ENCODE data around the gene RPS19. TPM values are rescaled to one million over a fixed set of nuclear protein-coding genes. Genes with fewer than 3 reads are reported as not detected.

The RPS19 gene
- total and polyA plus RNA-seq, 4 donors, result 1,039 to 4,419 (median 1,839) TPM

DNA sequence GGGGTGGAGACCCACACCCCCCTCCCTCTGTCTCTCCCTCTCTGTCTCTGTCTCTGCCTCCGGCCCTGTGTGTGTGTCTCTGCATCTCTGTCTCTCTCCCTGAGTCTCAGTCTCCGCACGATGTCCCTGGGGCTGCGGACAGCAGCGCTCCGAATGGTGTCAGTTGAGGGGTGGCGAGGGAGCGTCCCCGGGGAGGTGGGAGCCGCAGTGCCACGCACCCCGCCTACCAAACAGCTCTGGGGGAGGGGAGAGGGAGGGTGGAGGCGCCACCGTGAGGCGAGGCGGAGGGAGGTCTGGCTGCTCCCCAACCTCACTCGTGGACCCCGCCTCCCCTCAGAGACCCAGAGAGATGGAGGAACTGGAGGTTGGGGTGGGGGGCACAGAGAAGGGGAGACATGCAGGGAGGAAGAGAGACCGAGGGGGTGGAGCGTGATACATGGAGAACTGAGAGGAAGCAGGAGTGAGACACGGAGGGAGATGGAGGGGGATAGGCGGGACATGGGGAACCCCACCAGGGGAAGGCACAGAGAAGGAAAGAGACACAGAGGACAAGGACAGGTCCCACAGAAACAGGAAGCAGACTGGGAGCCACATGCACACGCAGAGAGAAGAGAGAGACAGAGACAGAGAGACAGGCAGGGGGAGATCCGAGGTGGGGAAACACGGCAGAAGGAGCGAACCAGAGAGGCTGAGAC is 61.0 kb downstream of the RPS19 start:
- no peak overlapping the region for H3K4me3 ChIP-seq
- WGBS, 2 donors, result 8 to 19% methylated on average over 26 of the region's 26 CpGs
- ATAC-seq (ENCODE audit: insufficient read depth, low FRiP score) (no peak), DNase-seq (no peak)
- H3K4me1 ChIP-seq (ENCODE audit: control insufficient read depth in 5 of 5, insufficient read depth in 5 of 5, low read length in 5 of 5), result no peaks in the 10 kb centered on the region
- TF ChIP-seq, protein P1, sequence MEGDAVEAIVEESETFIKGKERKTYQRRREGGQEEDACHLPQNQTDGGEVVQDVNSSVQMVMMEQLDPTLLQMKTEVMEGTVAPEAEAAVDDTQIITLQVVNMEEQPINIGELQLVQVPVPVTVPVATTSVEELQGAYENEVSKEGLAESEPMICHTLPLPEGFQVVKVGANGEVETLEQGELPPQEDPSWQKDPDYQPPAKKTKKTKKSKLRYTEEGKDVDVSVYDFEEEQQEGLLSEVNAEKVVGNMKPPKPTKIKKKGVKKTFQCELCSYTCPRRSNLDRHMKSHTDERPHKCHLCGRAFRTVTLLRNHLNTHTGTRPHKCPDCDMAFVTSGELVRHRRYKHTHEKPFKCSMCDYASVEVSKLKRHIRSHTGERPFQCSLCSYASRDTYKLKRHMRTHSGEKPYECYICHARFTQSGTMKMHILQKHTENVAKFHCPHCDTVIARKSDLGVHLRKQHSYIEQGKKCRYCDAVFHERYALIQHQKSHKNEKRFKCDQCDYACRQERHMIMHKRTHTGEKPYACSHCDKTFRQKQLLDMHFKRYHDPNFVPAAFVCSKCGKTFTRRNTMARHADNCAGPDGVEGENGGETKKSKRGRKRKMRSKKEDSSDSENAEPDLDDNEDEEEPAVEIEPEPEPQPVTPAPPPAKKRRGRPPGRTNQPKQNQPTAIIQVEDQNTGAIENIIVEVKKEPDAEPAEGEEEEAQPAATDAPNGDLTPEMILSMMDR (IDR thresholded peaks at IDR 0.05; ENCODE audit: control extremely low read depth, extremely low read depth), result no peak
- no peak overlapping the region for H3K27ac ChIP-seq (ENCODE audit: low read depth in 1 of 2, low read length in 1 of 2)
- no peaks in the 10 kb centered on the region for H3K36me3 ChIP-seq (ENCODE audit: control insufficient read depth in 4 of 4, insufficient read depth in 4 of 4, low read length in 4 of 4)
- no peak overlapping the region for H3K9ac ChIP-seq (ENCODE audit: insufficient read depth in 1 of 2, low read length in 2 of 2)
- H3K27me3 ChIP-seq (ENCODE audit: control insufficient read depth in 3 of 3, insufficient read depth in 3 of 3, low read length in 2 of 3), result peaks cover 5 to 95% (median 80%) of the 10 kb centered on the region in 3 donors
- H3K9me3 ChIP-seq (ENCODE audit: control insufficient read depth in 4 of 4, insufficient read depth in 3 of 4, low read length in 3 of 4), result peaks cover 0 to 16% (median 0%) of the 10 kb centered on the region in 4 donors

DNA sequence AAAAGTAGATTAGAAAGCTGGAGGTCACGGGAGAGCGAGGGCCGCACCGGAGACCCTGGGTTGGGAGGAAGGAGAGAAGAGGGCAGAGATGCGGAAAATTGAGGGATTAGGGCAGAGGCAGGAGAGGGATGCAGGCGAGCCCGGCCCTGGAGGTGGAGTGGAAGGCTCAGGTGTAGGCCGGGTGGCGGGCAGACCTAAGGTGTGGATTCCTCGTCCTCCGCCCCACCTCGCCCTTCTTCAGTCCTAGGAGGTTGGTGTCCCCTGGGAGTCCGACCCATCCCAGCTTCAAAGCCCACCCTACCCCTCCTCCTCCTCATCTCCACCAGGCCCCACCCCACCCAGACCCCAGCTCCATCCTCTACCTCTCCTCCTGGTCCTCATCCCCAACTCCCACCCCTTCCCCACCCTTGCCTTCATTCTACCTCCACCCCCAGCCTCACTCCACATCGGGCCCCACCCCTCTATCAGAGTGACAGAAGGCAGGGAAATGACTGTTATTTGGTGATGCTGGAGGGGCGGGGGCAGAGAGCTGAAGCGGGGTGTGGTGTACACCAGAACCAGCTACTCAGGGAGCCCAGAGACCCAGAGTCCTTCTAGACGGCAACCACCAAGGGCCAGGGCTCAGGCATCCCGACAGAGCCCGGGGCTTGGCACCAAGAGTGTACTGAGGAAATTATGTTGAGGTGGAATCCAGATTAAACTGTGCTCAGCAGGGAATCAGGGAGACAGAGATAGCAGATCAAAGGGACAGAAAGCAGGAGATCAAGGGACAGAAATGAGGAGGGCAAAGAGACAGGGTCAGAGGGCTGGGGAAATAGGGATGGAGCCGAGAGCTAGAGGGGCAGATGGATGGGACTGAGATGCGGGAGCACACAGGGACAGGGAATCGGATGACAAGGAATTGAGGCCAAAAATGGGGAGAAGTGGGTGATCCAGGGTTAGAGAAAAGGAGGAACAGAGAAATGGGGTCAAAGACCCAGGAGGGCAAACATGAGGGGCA is 61.8 kb downstream of the RPS19 start:
- DNase-seq (no peak), ATAC-seq (ENCODE audit: insufficient read depth, low FRiP score) (no peak)
- TF ChIP-seq, protein P1 (IDR thresholded peaks at IDR 0.05; ENCODE audit: control extremely low read depth, extremely low read depth), result no peak
- Histone ChIP-seq H3K27me3 (ENCODE audit: control insufficient read depth in 3 of 3, insufficient read depth in 3 of 3, low read length in 2 of 3) (peaks cover 5 to 93% (median 78%) of the 10 kb centered on the region in 3 donors), H3K9ac (ENCODE audit: insufficient read depth in 1 of 2, low read length in 2 of 2) (no peak overlapping the region), H3K9me3 (ENCODE audit: control insufficient read depth in 4 of 4, insufficient read depth in 3 of 4, low read length in 3 of 4) (peaks cover 0 to 13% (median 0%) of the 10 kb centered on the region in 4 donors), H3K4me3 (no peak overlapping the region), H3K27ac (ENCODE audit: low read depth in 1 of 2, low read length in 1 of 2) (no peak overlapping the region), H3K4me1 (ENCODE audit: control insufficient read depth in 5 of 5, insufficient read depth in 5 of 5, low read length in 5 of 5) (no peaks in the 10 kb centered on the region), H3K36me3 (ENCODE audit: control insufficient read depth in 4 of 4, insufficient read depth in 4 of 4, low read length in 4 of 4) (no peaks in the 10 kb centered on the region)
- WGBS, 2 donors, result 16 to 31% methylated on average over 17 to 22 of the region's 22 CpGs

Small RNAs within 50 kb of the gene (small RNA-seq; reads per million reads assigned to genes)
- not detected for gene MIR6797 (ENCODE audit: low replicate concordance)

Other genes with a start within 250 kb of the RPS19 start
- gene CEACAM4, start 233.2 kb upstream of the RPS19 start, total RNA-seq, result 10 to 100 TPM in 1 of 2 donors, 1 to 10 TPM in 1; 2.1 to 15.9 TPM
- 10 to 100 TPM in 1 of 2 donors, 1 to 10 TPM in 1; 4.5 to 30.0 TPM for gene CEACAM4, start 233.2 kb upstream of the RPS19 start, polyA plus RNA-seq
- gene CEACAM7, start 172.0 kb upstream of the RPS19 start, total RNA-seq, result under 1 TPM; 0.11 to 0.37 TPM
- under 1 TPM; 0.15 to 0.41 TPM for gene CEACAM7, start 172.0 kb upstream of the RPS19 start, polyA plus RNA-seq
- gene CEACAM5, start 151.6 kb upstream of the RPS19 start, total RNA-seq, result 10 to 100 TPM in 1 of 2 donors, under 1 TPM in 1; 0.11 to 37.9 TPM
- 1 to 10 TPM; 5.6 to 6.7 TPM for gene CEACAM5, start 151.6 kb upstream of the RPS19 start, polyA plus RNA-seq
- gene CEACAM6, start 104.7 kb upstream of the RPS19 start, total RNA-seq, result 100 to 1,000 TPM in 1 of 2 donors, 1 to 10 TPM in 1; 5.2 to 280 TPM
- gene CEACAM6, start 104.7 kb upstream of the RPS19 start, polyA plus RNA-seq, result 100 to 1,000 TPM; 101 to 185 TPM
- gene CEACAM3, start 63.7 kb upstream of the RPS19 start, total RNA-seq, result 1 to 10 TPM; 3.1 to 4.3 TPM
- gene CEACAM3, start 63.7 kb upstream of the RPS19 start, polyA plus RNA-seq, result 10 to 100 TPM in 1 of 2 donors, 1 to 10 TPM in 1; 1.2 to 21.9 TPM
- gene LYPD4, start 15.6 kb upstream of the RPS19 start, total RNA-seq, result not detected
- not detected for gene LYPD4, start 15.6 kb upstream of the RPS19 start, polyA plus RNA-seq
- not detected for gene DMRTC2, start 15.2 kb upstream of the RPS19 start, total RNA-seq
- under 1 TPM in 1 of 2 donors, not detected in 1; 0.03 TPM for gene DMRTC2, start 15.2 kb upstream of the RPS19 start, polyA plus RNA-seq
- 10 to 100 TPM in 1 of 2 donors, 1 to 10 TPM in 1; 2.6 to 14.8 TPM for gene CD79A, start 17.0 kb downstream of the RPS19 start, total RNA-seq
- 1 to 10 TPM; 1.4 to 9.2 TPM for gene CD79A, start 17.0 kb downstream of the RPS19 start, polyA plus RNA-seq
- gene ARHGEF1, start 22.9 kb downstream of the RPS19 start, total RNA-seq, result 100 to 1,000 TPM in 1 of 2 donors, 10 to 100 TPM in 1; 55.4 to 231 TPM
- gene ARHGEF1, start 22.9 kb downstream of the RPS19 start, polyA plus RNA-seq, result 100 to 1,000 TPM; 138 to 215 TPM
- gene ERFL, start 68.2 kb downstream of the RPS19 start, total RNA-seq, result under 1 TPM in 1 of 2 donors, not detected in 1; 0.67 TPM
- gene ERFL, start 68.2 kb downstream of the RPS19 start, polyA plus RNA-seq, result under 1 TPM; 0.16 to 0.37 TPM
- 100 to 1,000 TPM in 1 of 2 donors, 10 to 100 TPM in 1; 87.9 to 284 TPM for gene RABAC1, start 99.1 kb downstream of the RPS19 start, total RNA-seq
- gene RABAC1, start 99.1 kb downstream of the RPS19 start, polyA plus RNA-seq, result 100 to 1,000 TPM; 242 to 291 TPM
- under 1 TPM; 0.09 to 0.40 TPM for gene ATP1A3, start 134.0 kb downstream of the RPS19 start, total RNA-seq
- gene ATP1A3, start 134.0 kb downstream of the RPS19 start, polyA plus RNA-seq, result under 1 TPM; 0.10 to 0.16 TPM
- gene GRIK5, start 210.0 kb downstream of the RPS19 start, total RNA-seq, result 1 to 10 TPM in 1 of 2 donors, under 1 TPM in 1; 0.83 to 1.6 TPM
- under 1 TPM; 0.26 TPM for gene GRIK5, start 210.0 kb downstream of the RPS19 start, polyA plus RNA-seq
- 10 to 100 TPM; 11.5 to 13.7 TPM for gene ZNF574, start 215.9 kb downstream of the RPS19 start, total RNA-seq
- 1 to 10 TPM; 6.8 to 8.6 TPM for gene ZNF574, start 215.9 kb downstream of the RPS19 start, polyA plus RNA-seq

Measured in lung (tissue), 13 donors.